NB4 (cell line): ENCODE data around the gene APC.

Experiments
- CTCF ChIP-seq: IDR thresholded peaks from one replicate; pipeline ENCODE4 v1.5.1; 2012; ENCODE audit warnings: low read depth, low read length
- MAX ChIP-seq: IDR thresholded peaks from 2 replicates; pipeline ENCODE4 v1.6.1; 2011; ENCODE audit warnings: low read depth, low read length
- MYC ChIP-seq: IDR thresholded peaks from 2 replicates; pipeline ENCODE4 v1.6.1; 2011; ENCODE audit warnings: low read depth, low read length
- POLR2A ChIP-seq: IDR thresholded peaks from 2 replicates; pipeline ENCODE4 v1.6.1; 2011; ENCODE audit warnings: mild to moderate bottlenecking; ENCODE audit not compliant: insufficient read length; ENCODE audit errors: extremely low read depth

- TF ChIP-seq MAX (no peak), CTCF (no peak), POLR2A (no peak), MYC (no peak)
These were observed 142.7 kb downstream of the APC start for GRCh38 chr5:112880219-112880964.
